ENCODE results near the gene DEGS2. TPM values are rescaled to one million over a fixed set of nuclear protein-coding genes. Genes with fewer than 3 reads are reported as not detected.

Gene DEGS2
- total and polyA plus RNA-seq, 2 donors (not counting 1 experiment from before 2014, with no cell fraction given): 0.82 to 6.4 TPM

- CTCF ChIA-PET: interaction anchor here (0.6 to 24.4 kb wide), 34 partner anchors 9 to 182 kb away, joined by 3 to 495 read pairs (median 5); partner anchors contain the start of genes DEGS2 and EVL
- WGBS (ENCODE audit: insufficient coverage): 43% methylated on average over 12 of the region's 13 CpGs
Observed at GRCh38 chr14:100108042-100108825, 51.2 kb downstream of the DEGS2 start.

More at GRCh38 chr14:100108042-100108825, 51.2 kb downstream of the DEGS2 start:
- Histone ChIP-seq H3K9ac (ENCODE audit: low read length) (no peak overlapping the region), H3K27me3 (replicated peaks in 1 of 4; ENCODE audit: control extremely low read depth in 1 of 4, control insufficient read depth in 3 of 4, insufficient read depth in 4 of 4, low read length in 3 of 4) (no peaks in the 10 kb centered on the region), H2AFZ (ENCODE audit: insufficient read depth, low read depth, low read length, poor library complexity, severe bottlenecking) (no peak overlapping the region), H3K79me2 (ENCODE audit: control insufficient read depth, insufficient read depth, low read length) (peaks cover 98% of the 10 kb centered on the region), H3K36me3 (replicated peaks in 1 of 2; ENCODE audit: control extremely low read depth in 1 of 2, control insufficient read depth in 1 of 2, extremely low read depth in 1 of 2, insufficient read depth in 2 of 2, low read length in 1 of 2) (peaks cover 0 to 95% of the 10 kb centered on the region in 2 experiments), H3K4me3 (ENCODE audit: control extremely low read depth in 1 of 5, extremely low read depth in 1 of 5, insufficient read depth in 1 of 5, low read depth in 2 of 5, low read length in 4 of 5) (no peak overlapping the region), H3K27ac (ENCODE audit: low read length in 2 of 2) (peak overlapping the region; percentile 27 to 56), H4K20me1 (ENCODE audit: control insufficient read depth, insufficient read depth, low read length, poor library complexity, severe bottlenecking) (peaks cover 96% of the 10 kb centered on the region), H3K9me3 (ENCODE audit: control extremely low read depth in 1 of 3, control insufficient read depth in 2 of 3, insufficient read depth in 1 of 3, low read length in 2 of 3) (no peaks in the 10 kb centered on the region), H3K4me1 (ENCODE audit: control insufficient read depth in 2 of 2, insufficient read depth in 2 of 2, low read length in 2 of 2) (peaks cover 12 to 32% of the 10 kb centered on the region in 2 donors), H3K4me2 (replicated peaks; ENCODE audit: low read depth, low read length, poor library complexity, severe bottlenecking) (no peak overlapping the region)
- Mint-ChIP-seq H3K4me1 (peaks cover 51% of the 10 kb centered on the region), H3K27me3 (no peaks in the 10 kb centered on the region), H3K27ac (peak overlapping the region; percentile 84), H3K9me3 (ENCODE audit: insufficient read depth) (no peaks in the 10 kb centered on the region), H3K4me3 (no peak overlapping the region)
- ATAC-seq (ENCODE audit: low read depth): peak; percentile 85
- peak; percentile 82 for DNase-seq
- POLR2A ChIA-PET: interaction anchor here (0.6 to 0.8 kb wide), 2 partner anchors 9 to 43 kb away, joined by 3 read pairs; partner anchors contain the start of gene EVL
- intact Hi-C loops (cut with micrococcal nuclease): loop anchor here (1.0 to 5.0 kb wide), 5 partner anchors 49 to 126 kb away; partner anchors contain the start of gene DEGS2
- TF ChIP-seq CTCF (IDR thresholded peaks at IDR 0.05): peak; percentile 82
- TF ChIP-seq EZH2 (IDR thresholded peaks at IDR 0.05; ENCODE audit: borderline replicate concordance, insufficient read depth, low read depth, low read length, poor library complexity, severe bottlenecking): no peak

Data from B cell (primary cell).